Epithelial cell of esophagus (primary cell): Measurements from ENCODE around the gene ASB11.
"Not testable (repeated sequence)": the region's sequence is repeated elsewhere in the genome, so short reads cannot be mapped to it uniquely, and the experiment has no call there.

Source experiments
- DNase-seq: peaks from one replicate; pipeline ENCODE4 v3.0.0; 2010; ENCODE audit warnings: low read depth
- H3K4me3 ChIP-seq: 2 replicates; pipeline ENCODE4 v1.5.1; 2011; ENCODE audit warnings: mild to moderate bottlenecking, low read length, control low read depth
- CTCF ChIP-seq: IDR thresholded peaks from 2 replicates; pipeline ENCODE4 v1.5.1; 2011; ENCODE audit warnings: low read depth, mild to moderate bottlenecking, low read length, control low read depth, inconsistent platforms; ENCODE audit not compliant: insufficient read depth; ENCODE audit errors: missing control alignments

Gene ASB11

GRCh38 chrX:15311119-15311518 lies 4.3 kb downstream of the ASB11 start:
- no peak for TF ChIP-seq CTCF
- H3K4me3 ChIP-seq = no peak overlapping the region
- no peak for DNase-seq

GRCh38 chrX:15310117-15310516 lies 5.3 kb downstream of the ASB11 start:
- peak; percentile 15 for DNase-seq
- H3K4me3 ChIP-seq = no peak overlapping the region
- no peak for TF ChIP-seq CTCF

GRCh38 chrX:15305899-15306298 lies 9.5 kb downstream of the ASB11 start:
- not testable (repeated sequence) for H3K4me3 ChIP-seq, DNase-seq

- no peak for TF ChIP-seq CTCF
- DNase-seq = peak; percentile 54
- H3K4me3 ChIP-seq = no peak overlapping the region
Measured at GRCh38 chrX:15301924-15302323, 13.5 kb downstream of the ASB11 start.

GRCh38 chrX:15299941-15300851 lies 15.2 kb downstream of the ASB11 start:
- no peak overlapping the region for H3K4me3 ChIP-seq
- peak; percentile 8 for DNase-seq
- peak; percentile 39 for TF ChIP-seq CTCF

- no peak overlapping the region for H3K4me3 ChIP-seq
- DNase-seq = no peak
- TF ChIP-seq CTCF = no peak
Measured at GRCh38 chrX:15298780-15299179, 16.7 kb downstream of the ASB11 start.

- DNase-seq = no peak
- no peak overlapping the region for H3K4me3 ChIP-seq
- TF ChIP-seq CTCF = no peak
Measured at GRCh38 chrX:15298201-15298600, 17.2 kb downstream of the ASB11 start.
